GM13976 (cell line): ENCODE measurements around the gene C22orf42.
"Not testable (repeated sequence)": the region's sequence is repeated elsewhere in the genome, so short reads cannot be mapped to it uniquely, and the experiment has no call there.

Source experiments
- DNase-seq: peaks from one replicate; pipeline ENCODE4 v3.0.0; 2012; ENCODE audit warnings: low spot score
- in situ Hi-C: fragments of 300-500 bp; cut with MboI; formaldehyde crosslinking; loops from one replicate; pipeline ENCODE4 v1.12.0; 2022; ENCODE audit warnings: low sequenced_read_pairs, mixed read lengths, inconsistent platforms; ENCODE audit not compliant: unreplicated experiment
- TF ChIP-seq, protein P1 (sequence below): IDR thresholded peaks from 2 replicates; pipeline ENCODE4 v1.5.1; 2012; ENCODE audit warnings: borderline replicate concordance, mild to moderate bottlenecking; ENCODE audit not compliant: insufficient read depth; ENCODE audit errors: extremely low read depth, missing control alignments, control extremely low read depth

The C22orf42 gene

GRCh38 chr22:32181043-32181442, 21.9 kb upstream of the C22orf42 start:
- TF ChIP-seq, protein P1, sequence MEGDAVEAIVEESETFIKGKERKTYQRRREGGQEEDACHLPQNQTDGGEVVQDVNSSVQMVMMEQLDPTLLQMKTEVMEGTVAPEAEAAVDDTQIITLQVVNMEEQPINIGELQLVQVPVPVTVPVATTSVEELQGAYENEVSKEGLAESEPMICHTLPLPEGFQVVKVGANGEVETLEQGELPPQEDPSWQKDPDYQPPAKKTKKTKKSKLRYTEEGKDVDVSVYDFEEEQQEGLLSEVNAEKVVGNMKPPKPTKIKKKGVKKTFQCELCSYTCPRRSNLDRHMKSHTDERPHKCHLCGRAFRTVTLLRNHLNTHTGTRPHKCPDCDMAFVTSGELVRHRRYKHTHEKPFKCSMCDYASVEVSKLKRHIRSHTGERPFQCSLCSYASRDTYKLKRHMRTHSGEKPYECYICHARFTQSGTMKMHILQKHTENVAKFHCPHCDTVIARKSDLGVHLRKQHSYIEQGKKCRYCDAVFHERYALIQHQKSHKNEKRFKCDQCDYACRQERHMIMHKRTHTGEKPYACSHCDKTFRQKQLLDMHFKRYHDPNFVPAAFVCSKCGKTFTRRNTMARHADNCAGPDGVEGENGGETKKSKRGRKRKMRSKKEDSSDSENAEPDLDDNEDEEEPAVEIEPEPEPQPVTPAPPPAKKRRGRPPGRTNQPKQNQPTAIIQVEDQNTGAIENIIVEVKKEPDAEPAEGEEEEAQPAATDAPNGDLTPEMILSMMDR, result no peak
- in situ Hi-C loops, result no loop called here
- no peak for DNase-seq

GRCh38 chr22:32177221-32177765, 18.2 kb upstream of the C22orf42 start:
- in situ Hi-C loops, result no loop called here
- no peak for DNase-seq
- TF ChIP-seq, protein P1, result no peak

- no peak for DNase-seq
- in situ Hi-C loops, result no loop called here
- TF ChIP-seq, protein P1, result no peak
These were observed 16.9 kb upstream of the C22orf42 start for GRCh38 chr22:32175683-32176644.

DNA sequence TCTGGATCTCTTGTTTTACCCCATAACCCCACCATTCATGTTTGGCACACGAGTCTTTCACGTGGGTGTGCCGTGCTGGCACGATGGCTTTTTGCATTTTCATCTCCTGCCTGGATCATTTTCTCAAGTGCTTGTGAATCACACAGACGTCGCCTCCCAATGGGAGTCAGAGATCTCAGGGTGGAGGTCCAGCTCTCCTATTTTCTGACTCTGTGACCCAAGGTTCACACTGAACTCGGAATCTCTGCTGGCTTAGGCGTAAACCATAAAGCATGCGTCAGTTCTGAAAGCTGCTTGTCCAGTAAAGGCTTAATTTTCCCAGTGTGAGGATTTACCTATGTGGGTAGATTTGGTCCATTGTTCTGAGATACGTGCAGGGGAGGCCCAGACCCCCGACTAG, 16.0 kb upstream of the C22orf42 start:
- in situ Hi-C loops, result no loop called here
- TF ChIP-seq, protein P1, result no peak
- no peak for DNase-seq

- DNase-seq, result no peak
- in situ Hi-C loops, result no loop called here
- TF ChIP-seq, protein P1, result no peak
These were observed 6.6 kb upstream of the C22orf42 start for GRCh38 chr22:32165681-32166080.

DNA sequence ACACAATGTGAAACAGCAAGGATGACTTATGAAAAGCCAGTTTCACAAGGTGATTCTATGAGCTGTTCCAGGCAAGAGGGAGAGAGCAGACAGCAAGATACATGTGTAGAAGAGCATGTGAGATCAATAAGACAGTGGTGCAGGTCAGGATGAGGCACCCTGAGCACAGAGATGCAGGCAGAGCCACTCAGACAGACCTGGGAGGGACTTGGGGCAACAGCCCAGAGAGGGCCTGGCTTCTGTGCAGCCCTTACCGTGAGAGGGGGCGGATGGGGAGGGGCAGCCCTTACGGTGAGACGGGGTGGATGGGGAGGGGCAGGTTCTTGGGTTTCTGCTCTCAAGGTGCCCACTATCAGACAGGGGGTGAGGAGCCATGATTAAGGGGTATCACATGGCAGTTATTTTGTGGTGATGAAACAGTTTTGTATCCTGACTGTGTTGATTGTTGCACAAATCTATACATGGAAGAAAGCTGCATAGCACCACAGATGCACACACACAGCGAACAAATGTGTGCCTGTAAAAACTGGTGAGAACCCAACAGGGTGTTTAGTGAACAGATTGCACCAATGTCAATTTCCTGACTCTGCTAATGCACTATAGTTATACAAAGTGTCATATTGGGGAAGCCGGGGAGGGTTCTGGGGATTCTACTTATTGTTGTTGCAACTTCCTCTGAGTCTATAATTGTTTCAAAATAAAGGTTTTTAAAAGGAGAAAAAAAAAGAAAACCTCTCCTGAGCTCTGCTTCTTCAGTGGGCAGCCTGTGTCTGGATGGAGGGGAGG, 5.2 kb upstream of the C22orf42 start:
- DNase-seq, result no peak
- TF ChIP-seq, protein P1, result no peak
- in situ Hi-C loops, result no loop called here

DNA sequence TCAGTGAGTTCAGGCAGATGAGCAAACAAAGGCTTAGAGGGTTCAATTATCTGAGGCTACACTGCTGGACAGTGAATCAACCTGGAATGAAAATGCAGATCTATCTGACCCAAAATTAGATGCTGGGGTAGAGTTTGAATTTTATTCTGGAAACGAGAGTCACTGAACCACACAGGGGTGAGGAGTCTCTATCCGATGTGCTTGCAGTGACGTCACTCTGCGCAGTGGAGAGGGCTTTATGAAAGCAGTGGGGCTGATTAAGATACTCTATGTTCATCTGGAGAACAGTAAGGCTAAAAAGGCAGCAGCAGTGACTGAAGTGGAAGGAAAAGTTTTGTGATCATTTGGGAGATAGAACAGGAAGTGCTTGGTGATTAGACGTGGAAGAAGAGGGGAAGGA, 1.3 kb upstream of the C22orf42 start:
- in situ Hi-C loops, DNase-seq: not testable (repeated sequence)

- DNase-seq, in situ Hi-C loops: not testable (repeated sequence)
These were observed 1.5 kb downstream of the C22orf42 start for GRCh38 chr22:32157632-32158031.

DNA sequence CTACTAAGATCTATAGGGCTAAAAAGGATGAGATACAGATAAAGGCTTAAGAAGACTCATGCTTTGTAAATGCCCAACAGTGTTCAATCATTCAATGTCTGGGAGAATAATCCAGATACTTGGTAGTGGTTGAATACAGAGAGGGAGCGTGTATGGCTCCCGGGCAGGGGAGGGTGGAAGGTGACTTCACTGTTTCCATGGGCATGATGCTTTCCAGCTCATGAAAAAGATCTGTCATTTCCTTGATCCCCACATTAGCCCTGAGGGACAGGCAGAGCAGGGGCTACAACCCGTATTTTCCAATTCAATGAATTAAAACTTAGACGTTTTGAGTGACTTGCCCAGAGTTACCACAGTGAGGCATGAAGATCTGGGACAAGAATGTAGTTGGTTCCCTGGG, 4.4 kb downstream of the C22orf42 start:
- DNase-seq, in situ Hi-C loops: not testable (repeated sequence)

DNA sequence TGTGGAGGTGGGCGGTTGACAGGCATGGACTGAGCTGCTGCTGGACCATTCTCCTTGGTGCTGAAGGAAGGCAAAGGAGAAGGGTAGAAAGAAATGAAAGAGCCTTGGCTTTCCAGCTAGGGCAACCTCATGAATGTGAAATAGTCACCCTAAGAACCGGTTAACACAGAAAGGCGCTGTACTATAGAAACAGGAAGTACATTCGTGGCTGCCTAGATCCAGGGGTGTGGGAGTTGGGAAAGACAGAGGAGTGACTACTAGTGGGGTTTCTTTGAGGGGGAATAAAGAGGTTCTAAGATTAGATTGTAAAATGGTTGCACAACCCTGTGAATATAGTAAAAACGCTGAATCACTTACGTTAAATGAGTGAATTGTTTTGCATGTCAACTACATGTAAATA, 7.5 kb downstream of the C22orf42 start:
- DNase-seq, in situ Hi-C loops: not testable (repeated sequence)

DNA sequence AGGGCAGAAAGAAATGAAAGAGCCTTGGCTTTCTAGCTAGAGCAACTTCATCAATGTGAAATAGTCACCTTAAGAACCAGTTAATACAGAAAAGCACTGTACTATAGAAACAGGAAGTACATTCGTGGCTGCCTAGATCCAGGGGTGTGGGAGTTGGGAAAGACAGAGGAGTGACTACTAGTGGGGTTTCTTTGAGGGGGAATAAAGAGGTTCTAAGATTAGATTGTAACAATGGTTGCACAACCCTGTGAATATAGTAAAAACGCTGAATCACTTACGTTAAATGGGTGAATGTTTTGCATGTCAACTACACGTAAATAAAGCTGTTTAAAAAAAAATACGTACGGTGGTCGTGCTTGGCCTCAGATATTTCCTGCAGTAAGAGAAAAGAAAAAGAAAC, 8.5 kb downstream of the C22orf42 start:
- DNase-seq, in situ Hi-C loops: not testable (repeated sequence)
